OCI-LY1 (cell line): ENCODE data around the gene CLASP2.

ENCODE experiments used
- H2AFZ ChIP-seq: fragments of 200-600 bp; sonication (generic), shearing (Covaris generic); 2 replicates; pipeline ENCODE4 v1.6.0; 2014; ENCODE audit warnings: antibody characterized with exemption, mild to moderate bottlenecking, low read length
- H3F3A ChIP-seq: fragments of 200-600 bp; sonication (generic), shearing (Covaris generic); 2 replicates; pipeline ENCODE4 v1.6.0; 2014; ENCODE audit warnings: mild to moderate bottlenecking, antibody characterized with exemption, low read length, moderate library complexity; ENCODE audit not compliant: insufficient read depth
- H3K27ac ChIP-seq: fragments of 200-600 bp; sonication (generic); 2 replicates; pipeline ENCODE4 v1.5.1; 2014; ENCODE audit warnings: low read length, mixed run types, mild to moderate bottlenecking, low read depth; ENCODE audit not compliant: poor library complexity, severe bottlenecking
- H3K27me3 ChIP-seq: fragments of 200-600 bp; sonication (generic); 2 replicates; pipeline ENCODE4 v1.6.0; 2014; ENCODE audit warnings: antibody characterized with exemption, mild to moderate bottlenecking, low read length, moderate library complexity; ENCODE audit not compliant: insufficient read depth
- H3K36me3 ChIP-seq: fragments of 200-600 bp; sonication (generic); 2 replicates; pipeline ENCODE4 v1.6.1; 2014; ENCODE audit warnings: mild to moderate bottlenecking, antibody characterized with exemption, low read length, moderate library complexity, mixed read lengths; ENCODE audit not compliant: insufficient read depth
- H3K4me1 ChIP-seq: fragments of 200-600 bp; sonication (generic); 2 replicates; pipeline ENCODE4 v1.5.1; 2014; ENCODE audit warnings: mild to moderate bottlenecking, low read length, moderate library complexity; ENCODE audit not compliant: insufficient read depth, severe bottlenecking
- H3K4me2 ChIP-seq: fragments of 200-600 bp; sonication (generic), shearing (Covaris generic); 2 replicates; pipeline ENCODE4 v1.6.1; 2014; ENCODE audit warnings: low read length
- H3K4me3 ChIP-seq: fragments of 200-600 bp; sonication (generic); 2 replicates; pipeline ENCODE4 v1.5.1; 2014; ENCODE audit warnings: low read length, low read depth, mild to moderate bottlenecking, mixed read lengths; ENCODE audit not compliant: poor library complexity, severe bottlenecking
- H3K79me2 ChIP-seq: fragments of 200-600 bp; shearing (Covaris generic); 2 replicates; pipeline ENCODE4 v1.6.1; 2016; ENCODE audit warnings: mixed run types, low read length, mixed read lengths; ENCODE audit not compliant: insufficient read depth
- H3K9ac ChIP-seq: fragments of 200-600 bp; sonication (generic), shearing (Covaris generic); 2 replicates; pipeline ENCODE4 v1.6.1; 2014; ENCODE audit warnings: mild to moderate bottlenecking, low read length, mixed read lengths
- H3K9me2 ChIP-seq: fragments of 200-600 bp; sonication (generic), shearing (Covaris generic); 2 replicates; pipeline ENCODE4 v1.6.1; 2014; ENCODE audit warnings: low read depth, mild to moderate bottlenecking, low read length, mixed read lengths
- H3K9me3 ChIP-seq: fragments of 200-600 bp; shearing (Covaris generic); 2 replicates; pipeline ENCODE4 v1.6.1; 2014; ENCODE audit warnings: low read length, mixed read lengths
- H4K20me1 ChIP-seq: fragments of 200-600 bp; sonication (generic), shearing (Covaris generic); 2 replicates; pipeline ENCODE4 v1.6.0; 2016; ENCODE audit warnings: mild to moderate bottlenecking, low read length; ENCODE audit not compliant: insufficient read depth
- EZH2 ChIP-seq: fragments of 200-600 bp; sonication (generic), shearing (Covaris generic); IDR thresholded peaks from 2 replicates; pipeline ENCODE4 v1.8.0; 2017; ENCODE audit warnings: borderline replicate concordance, mixed run types, mild to moderate bottlenecking, antibody characterized with exemption, low read length, moderate library complexity, mixed read lengths
- TF ChIP-seq, protein P1 (sequence below): fragments of 200-600 bp; sonication (generic), shearing (Covaris generic); IDR thresholded peaks from 2 replicates; pipeline ENCODE4 v1.5.1; 2017; ENCODE audit warnings: mild to moderate bottlenecking, antibody characterized with exemption, low read length, moderate library complexity, mixed read lengths

CLASP2 gene

GRCh38 chr3:33590541-33590940, 127.5 kb downstream of the CLASP2 start:
- Histone ChIP-seq H3K27me3 (no peaks in the 10 kb centered on the region), H3K4me2 (no peak overlapping the region), H3F3A (no peaks in the 10 kb centered on the region), H3K4me1 (no peaks in the 10 kb centered on the region), H3K9me3 (no peaks in the 10 kb centered on the region), H3K4me3 (no peak overlapping the region), H4K20me1 (no peaks in the 10 kb centered on the region), H3K9me2 (no peaks in the 10 kb centered on the region), H3K79me2 (no peaks in the 10 kb centered on the region), H3K9ac (no peak overlapping the region), H2AFZ (no peak overlapping the region), H3K36me3 (peaks cover 42% of the 10 kb centered on the region), H3K27ac (no peak overlapping the region)
- no peak for TF ChIP-seq EZH2
- TF ChIP-seq, protein P1, sequence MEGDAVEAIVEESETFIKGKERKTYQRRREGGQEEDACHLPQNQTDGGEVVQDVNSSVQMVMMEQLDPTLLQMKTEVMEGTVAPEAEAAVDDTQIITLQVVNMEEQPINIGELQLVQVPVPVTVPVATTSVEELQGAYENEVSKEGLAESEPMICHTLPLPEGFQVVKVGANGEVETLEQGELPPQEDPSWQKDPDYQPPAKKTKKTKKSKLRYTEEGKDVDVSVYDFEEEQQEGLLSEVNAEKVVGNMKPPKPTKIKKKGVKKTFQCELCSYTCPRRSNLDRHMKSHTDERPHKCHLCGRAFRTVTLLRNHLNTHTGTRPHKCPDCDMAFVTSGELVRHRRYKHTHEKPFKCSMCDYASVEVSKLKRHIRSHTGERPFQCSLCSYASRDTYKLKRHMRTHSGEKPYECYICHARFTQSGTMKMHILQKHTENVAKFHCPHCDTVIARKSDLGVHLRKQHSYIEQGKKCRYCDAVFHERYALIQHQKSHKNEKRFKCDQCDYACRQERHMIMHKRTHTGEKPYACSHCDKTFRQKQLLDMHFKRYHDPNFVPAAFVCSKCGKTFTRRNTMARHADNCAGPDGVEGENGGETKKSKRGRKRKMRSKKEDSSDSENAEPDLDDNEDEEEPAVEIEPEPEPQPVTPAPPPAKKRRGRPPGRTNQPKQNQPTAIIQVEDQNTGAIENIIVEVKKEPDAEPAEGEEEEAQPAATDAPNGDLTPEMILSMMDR, result no peak

GRCh38 chr3:33586402-33586801, 131.7 kb downstream of the CLASP2 start:
- Histone ChIP-seq H3K9ac (no peak overlapping the region), H3K9me2 (no peaks in the 10 kb centered on the region), H3K4me2 (no peak overlapping the region), H3K79me2 (no peaks in the 10 kb centered on the region), H4K20me1 (no peaks in the 10 kb centered on the region), H3K9me3 (no peaks in the 10 kb centered on the region), H3K27ac (no peak overlapping the region), H3K27me3 (no peaks in the 10 kb centered on the region), H3F3A (no peaks in the 10 kb centered on the region), H3K4me1 (no peaks in the 10 kb centered on the region), H3K36me3 (peaks cover 48% of the 10 kb centered on the region), H3K4me3 (no peak overlapping the region), H2AFZ (no peak overlapping the region)
- no peak for TF ChIP-seq EZH2
- TF ChIP-seq, protein P1, result no peak

DNA sequence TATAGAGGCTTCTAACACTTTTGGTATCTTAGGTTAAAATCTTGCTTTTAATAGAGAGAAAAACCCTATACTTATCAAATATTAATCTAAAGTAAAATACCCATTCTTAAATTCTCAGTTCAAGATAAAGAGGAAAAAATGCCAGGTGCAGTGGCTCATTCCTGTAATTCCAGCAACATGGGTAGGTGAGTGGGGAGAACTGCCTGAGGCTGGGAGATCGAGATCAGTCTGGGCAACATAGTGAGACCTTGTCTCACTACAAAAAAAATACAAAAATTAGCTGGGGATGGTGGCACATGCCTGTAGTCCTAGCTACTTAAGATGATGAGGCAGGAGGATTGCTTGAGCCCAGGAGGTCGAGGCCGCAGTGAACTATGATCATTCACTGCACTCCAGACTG, 135.8 kb downstream of the CLASP2 start:
- no peak overlapping the region for H3K27ac ChIP-seq

More for the DNA sequence above, 135.8 kb downstream of the CLASP2 start:
- TF ChIP-seq, protein P1, result no peak
- TF ChIP-seq EZH2, result no peak
- Histone ChIP-seq H3K9me3 (no peaks in the 10 kb centered on the region), H3K4me3 (no peak overlapping the region), H3F3A (no peaks in the 10 kb centered on the region), H3K9ac (no peak overlapping the region), H3K27me3 (no peaks in the 10 kb centered on the region), H2AFZ (no peak overlapping the region), H3K79me2 (no peaks in the 10 kb centered on the region), H3K4me1 (no peaks in the 10 kb centered on the region), H3K36me3 (peaks cover 30% of the 10 kb centered on the region; the same call in 1 of the 2 replicates), H4K20me1 (no peaks in the 10 kb centered on the region), H3K9me2 (no peaks in the 10 kb centered on the region), H3K4me2 (no peak overlapping the region)
